RKO (cell line): Measurements from ENCODE around the gene ACIN1.
A peak's percentile ranks its signal among the peaks of the same experiment; 100 is the strongest.

ENCODE experiments used
- DNase-seq: peaks from one replicate; pipeline ENCODE4 v3.0.0-alpha.2; 2016; ENCODE audit warnings: low spot score

ACIN1 gene

GRCh38 chr14:23079716-23080115 lies 15.2 kb downstream of the ACIN1 start:
- no peak for DNase-seq

- peak; percentile 89 for DNase-seq
Observed at GRCh38 chr14:23078692-23079116, 16.2 kb downstream of the ACIN1 start.

- DNase-seq: no peak
Observed at GRCh38 chr14:23077962-23078361, 17.0 kb downstream of the ACIN1 start.

- peak; percentile 45 for DNase-seq
Observed at GRCh38 chr14:23076785-23077408, 18.0 kb downstream of the ACIN1 start.

GRCh38 chr14:23074906-23075305 lies 20.0 kb downstream of the ACIN1 start:
- no peak for DNase-seq

- no peak for DNase-seq
Observed at GRCh38 chr14:23071921-23072539, 22.9 kb downstream of the ACIN1 start.

GRCh38 chr14:23071244-23071920 lies 23.6 kb downstream of the ACIN1 start:
- peak; percentile 94 for DNase-seq

- peak; percentile 58 for DNase-seq
Observed at GRCh38 chr14:23070262-23071129, 24.4 kb downstream of the ACIN1 start.

- DNase-seq: no peak
Observed at GRCh38 chr14:23069413-23069806, 25.5 kb downstream of the ACIN1 start.

- DNase-seq: peak; percentile 94
Observed at GRCh38 chr14:23068789-23069412, 26.0 kb downstream of the ACIN1 start.

- no peak for DNase-seq
Observed at GRCh38 chr14:23067847-23068788, 26.8 kb downstream of the ACIN1 start.

GRCh38 chr14:23066855-23067744 lies 27.8 kb downstream of the ACIN1 start:
- DNase-seq: no peak

GRCh38 chr14:23066368-23066767 lies 28.6 kb downstream of the ACIN1 start:
- no peak for DNase-seq

GRCh38 chr14:23063601-23064000 lies 31.3 kb downstream of the ACIN1 start:
- no peak for DNase-seq

GRCh38 chr14:23062002-23062401 lies 32.9 kb downstream of the ACIN1 start:
- DNase-seq: peak; percentile 86

GRCh38 chr14:23060536-23061260 lies 34.2 kb downstream of the ACIN1 start:
- DNase-seq: no peak

GRCh38 chr14:23058654-23059504 lies 36.1 kb downstream of the ACIN1 start:
- no peak for DNase-seq
